Gastrocnemius medialis (tissue), 4 donors: Measurements from ENCODE around the gene AK2. TPM values are rescaled to one million over a fixed set of nuclear protein-coding genes. Genes with fewer than 3 reads are reported as not detected.

Experiments
- ATAC-seq, 2 donors: fragments of 150-250 bp; one replicate each; pipeline ENCODE4 v1.9.1; 2016
- DNase-seq, 2 donors: peaks; one replicate each; pipeline ENCODE4 v3.0.0-alpha.2; 2019
- H3K27ac ChIP-seq, 4 donors: fragments of 200-600 bp; sonication (generic); 1 replicate in 1 of 4; 2 replicates in 3 of 4; pipeline ENCODE4 v1.5.1; 2016 to 2018; ENCODE audit warnings: mild to moderate bottlenecking in 2 of 4, moderate library complexity in 1 of 4
- H3K27me3 ChIP-seq, 3 donors: fragments of 200-600 bp; sonication (generic) in 2 of 3; 1 replicate in 1 of 3; 2 replicates in 2 of 3; pipeline versions ENCODE4 v1.5.1 to v1.6.0; 2016 to 2019; ENCODE audit warnings: mild to moderate bottlenecking in 1 of 3, moderate library complexity in 1 of 3
- H3K36me3 ChIP-seq, 2 donors: fragments of 200-600 bp; sonication (generic) in 1 of 2; one replicate each; pipeline ENCODE4 v1.5.1; 2017 to 2018
- H3K4me1 ChIP-seq, 2 donors: fragments of 200-600 bp; sonication (generic) in 1 of 2; one replicate each; pipeline ENCODE4 v1.5.1; 2016 to 2017; ENCODE audit warnings: mild to moderate bottlenecking in 2 of 2
- H3K4me3 ChIP-seq, 4 donors: fragments of 200-600 bp; sonication (generic) in 3 of 4; 1 replicate in 1 of 4; 2 replicates in 3 of 4; pipeline ENCODE4 v1.5.1; 2016 to 2019; ENCODE audit warnings: mild to moderate bottlenecking in 2 of 4
- H3K9me3 ChIP-seq, 3 donors: fragments of 200-600 bp; sonication (generic) in 2 of 3; 1 replicate in 1 of 3; 2 replicates in 2 of 3; pipeline ENCODE4 v1.5.1; 2016 to 2019
- CTCF ChIP-seq, 5 experiments: fragments of 450-650 bp in 3 of 5; fragments of 200-600 bp in 2 of 5; sonication (generic) in 2 of 5; IDR thresholded peaks in 4 of 5; conservative IDR thresholded peaks in 1 of 5; 1 replicate in 4 of 5; 2 replicates in 1 of 5; pipeline ENCODE4 v1.5.1; 2016 to 2019; ENCODE audit warnings: antibody characterized with exemption in 5 of 5, mild to moderate bottlenecking in 3 of 5, moderate library complexity in 3 of 5
- POLR2A ChIP-seq, 2 donors: fragments of 450-650 bp; IDR thresholded peaks; one replicate each; pipeline ENCODE4 v1.6.1; 2017; ENCODE audit warnings: antibody characterized with exemption in 2 of 2, mild to moderate bottlenecking in 2 of 2, moderate library complexity in 2 of 2
- in situ Hi-C, 4 donors: fragments of 200-750 bp; cut with MboI; loops; one replicate each; pipeline versions ENCODE4 v1.15.0 to v1.8.0; 2017; ENCODE audit warnings: low sequenced_read_pairs in 4 of 4
- intact Hi-C: fragments of 100-400 bp; cut with DNase I; formaldehyde crosslinking; loops from one replicate; pipeline ENCODE4 v1.15.1; 2023; ENCODE audit warnings: low total_unique reads
- total RNA-seq, 4 donors: library from RNA; depleted of rRNA; stranded (reverse); fragments of >200 nt; gene quantifications; one replicate each; pipeline versions ENCODE4 v1.1.0 to v1.2.3, GENCODE V29; 2016

The AK2 gene
- total RNA-seq, 4 donors from 2014 or later = 125 to 261 (median 152) TPM

- ATAC-seq (no peak), DNase-seq (no peak)
- Histone ChIP-seq H3K36me3 (peaks cover 0 to 26% of the 10 kb centered on the region in 2 donors), H3K9me3 (no peaks in the 10 kb centered on the region), H3K27me3 (no peaks in the 10 kb centered on the region), H3K4me1 (peaks cover 28 to 43% of the 10 kb centered on the region in 2 donors), H3K4me3 (no peak overlapping the region), H3K27ac (no peak overlapping the region)
- in situ Hi-C loops = loop anchor here in 1 of 4 donors (10.0 kb wide), 1 partner anchor 71 kb away; no protein-coding TSS in a partner anchor
- TF ChIP-seq POLR2A (IDR thresholded peaks at IDR 0.05) (no peak), CTCF (IDR thresholded peaks at IDR 0.05 in 4 of 5, conservative IDR thresholded peaks at IDR 0.05 in 1 of 5) (no peak)
- intact Hi-C loops = loop anchor here (5.0 kb wide), 2 partner anchors 44 to 59 kb away; partner anchors contain the start of gene RNF19B
These were observed 30.8 kb downstream of the AK2 start for GRCh38 chr1:33005838-33006421.

GRCh38 chr1:33005117-33005837 is 31.4 kb downstream of the AK2 start:
- in situ Hi-C loops = loop anchor here in 1 of 4 donors (10.0 kb wide), 1 partner anchor 70 kb away; no protein-coding TSS in a partner anchor
- DNase-seq = no peak
- intact Hi-C loops = loop anchor here (5.0 kb wide), 2 partner anchors 43 to 58 kb away; partner anchors contain the start of gene RNF19B
- H3K4me3 ChIP-seq = no peak overlapping the region
- no peaks in the 10 kb centered on the region for H3K9me3 ChIP-seq
- ATAC-seq = no peak
- TF ChIP-seq POLR2A (IDR thresholded peaks at IDR 0.05) = no peak
- no peak for TF ChIP-seq CTCF (IDR thresholded peaks at IDR 0.05 in 4 of 5, conservative IDR thresholded peaks at IDR 0.05 in 1 of 5)
- H3K36me3 ChIP-seq = peaks cover 0 to 23% of the 10 kb centered on the region in 2 donors
- H3K4me1 ChIP-seq = peaks cover 24 to 36% of the 10 kb centered on the region in 2 donors
- no peaks in the 10 kb centered on the region for H3K27me3 ChIP-seq
- H3K27ac ChIP-seq = no peak overlapping the region

DNA sequence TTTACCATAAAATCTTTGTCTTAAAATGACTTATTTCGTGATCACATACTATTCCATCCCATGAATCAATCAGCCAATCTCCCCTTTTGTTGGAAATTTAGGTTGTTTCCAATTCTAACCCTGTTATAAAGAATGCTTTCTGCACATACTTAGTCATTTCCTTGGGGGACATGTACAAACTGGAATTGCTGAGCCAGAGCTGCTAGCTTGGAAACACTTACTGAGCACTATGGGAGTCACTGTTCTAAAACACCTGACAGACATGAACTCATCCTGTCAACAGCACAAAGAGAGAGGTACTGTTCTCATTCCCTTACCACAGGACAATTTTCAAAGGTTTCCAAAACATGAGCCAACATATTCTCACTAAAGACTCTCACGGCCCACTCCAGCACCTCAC is 32.1 kb downstream of the AK2 start:
- Histone ChIP-seq H3K4me1 (peaks cover 23 to 34% of the 10 kb centered on the region in 2 donors), H3K27ac (no peak overlapping the region), H3K4me3 (no peak overlapping the region), H3K27me3 (no peaks in the 10 kb centered on the region), H3K36me3 (peaks cover 0 to 23% of the 10 kb centered on the region in 2 donors), H3K9me3 (no peaks in the 10 kb centered on the region)
- TF ChIP-seq POLR2A (IDR thresholded peaks at IDR 0.05) = no peak
- no peak for TF ChIP-seq CTCF (IDR thresholded peaks at IDR 0.05 in 4 of 5, conservative IDR thresholded peaks at IDR 0.05 in 1 of 5)
- DNase-seq (no peak), ATAC-seq (no peak)
- in situ Hi-C loops = loop anchor here in 1 of 4 donors (10.0 kb wide), 1 partner anchor 70 kb away; no protein-coding TSS in a partner anchor
- intact Hi-C loops = loop anchor here (5.0 kb wide), 2 partner anchors 42 to 57 kb away; partner anchors contain the start of gene RNF19B

GRCh38 chr1:33003657-33004056 is 33.0 kb downstream of the AK2 start:
- no peak for ATAC-seq
- Histone ChIP-seq H3K4me1 (peaks cover 24 to 39% of the 10 kb centered on the region in 2 donors), H3K4me3 (no peak overlapping the region), H3K27ac (no peak overlapping the region), H3K36me3 (peaks cover 0 to 17% of the 10 kb centered on the region in 2 donors), H3K9me3 (no peaks in the 10 kb centered on the region), H3K27me3 (no peaks in the 10 kb centered on the region)
- intact Hi-C loops = no loop called here
- DNase-seq = no peak
- in situ Hi-C loops = loop anchor here in 1 of 4 donors (10.0 kb wide), 1 partner anchor 69 kb away; no protein-coding TSS in a partner anchor
- TF ChIP-seq CTCF (IDR thresholded peaks at IDR 0.05 in 4 of 5, conservative IDR thresholded peaks at IDR 0.05 in 1 of 5) = no peak
- no peak for TF ChIP-seq POLR2A (IDR thresholded peaks at IDR 0.05)
